ENCODE results near the gene ANKRD65. TPM values are rescaled to one million over a fixed set of nuclear protein-coding genes. Genes with fewer than 3 reads are reported as not detected.

The ANKRD65 gene
- total RNA-seq, 1 experiment from 2014 or later, result 0.18 TPM

DNA sequence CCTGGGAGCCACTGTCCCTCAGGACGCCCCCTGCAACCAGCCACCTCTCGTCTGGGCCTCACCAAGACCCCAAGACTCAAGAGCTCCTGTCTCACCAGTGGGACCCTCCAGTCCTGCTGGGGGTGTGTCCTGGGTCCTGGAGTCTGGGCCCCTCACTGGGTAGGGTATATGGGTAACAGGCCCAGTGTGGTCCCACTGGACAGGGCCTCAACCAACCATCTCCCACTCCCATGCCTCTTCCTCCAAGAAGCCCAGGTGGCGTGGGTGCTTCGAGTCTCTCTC lies 13.7 kb upstream of the ANKRD65 start:
- Histone ChIP-seq H2AFZ (ENCODE audit: low read length) (no peak overlapping the region), H3K79me2 (ENCODE audit: low read length) (peaks cover 13% of the 10 kb centered on the region), H3K9ac (ENCODE audit: low read length) (no peak overlapping the region), H3K9me2 (replicated peaks; ENCODE audit: low read length) (no peaks in the 10 kb centered on the region), H4K20me1 (ENCODE audit: low read length) (no peaks in the 10 kb centered on the region), H3K4me3 (ENCODE audit: low read length) (no peak overlapping the region), H3K27ac (ENCODE audit: low read length) (no peak overlapping the region), H3F3A (ENCODE audit: low read length, unreplicated experiment) (no peaks in the 10 kb centered on the region), H3K4me1 (ENCODE audit: insufficient read depth, low read length) (peaks cover 48% of the 10 kb centered on the region), H3K27me3 (ENCODE audit: low read length) (no peaks in the 10 kb centered on the region), H3K4me2 (ENCODE audit: low read length) (peak overlapping the region; percentile 90), H3K9me3 (ENCODE audit: low read length) (no peaks in the 10 kb centered on the region), H3K36me3 (ENCODE audit: low read depth, low read length) (no peaks in the 10 kb centered on the region)
- DNase-seq, result no peak
- ChIA-PET CTCF (no interaction called here), POLR2A (ENCODE audit: unreplicated experiment) (no interaction called here)
- ATAC-seq, result no peak
- no TSS peak for BruUV-seq (replicated peaks)
- intact Hi-C loops (cut with micrococcal nuclease), result no loop called here
- no peak for TF ChIP-seq EZH2 (IDR thresholded peaks at IDR 0.05; ENCODE audit: low read length, unreplicated experiment)

DNA sequence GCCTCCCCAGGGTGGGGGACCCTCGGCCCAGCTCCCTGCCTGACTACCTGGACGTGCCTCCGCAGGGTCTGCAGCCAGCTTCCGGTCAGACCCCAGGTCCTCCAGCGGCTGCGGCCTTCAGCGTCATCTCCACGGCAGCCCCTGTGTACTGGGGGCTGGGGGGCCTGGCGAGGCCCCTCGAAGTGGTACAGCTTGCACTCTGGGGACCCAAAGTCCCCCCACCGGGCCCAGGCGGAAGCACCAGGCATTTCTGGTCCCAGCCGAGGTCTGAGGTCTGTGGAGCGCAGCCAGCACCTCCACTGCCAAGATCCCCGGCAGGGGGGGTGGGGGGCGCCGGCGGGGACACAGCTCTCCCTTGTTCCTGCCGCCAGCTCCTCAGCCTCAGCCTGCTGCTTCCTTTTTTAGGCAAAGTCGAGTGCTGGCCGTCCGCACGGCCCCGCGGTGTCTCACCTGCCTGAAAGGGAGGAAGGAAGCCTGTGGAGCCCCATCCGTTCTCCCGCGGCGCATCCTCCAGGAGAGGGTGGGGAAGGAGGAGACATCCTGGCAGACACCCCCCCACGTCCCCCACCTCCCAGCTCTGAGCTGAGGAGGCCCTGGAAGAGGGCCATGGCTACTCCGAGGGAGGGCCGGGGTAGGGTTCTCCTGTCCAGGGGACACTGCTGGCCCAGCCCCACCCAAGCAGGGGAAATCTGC lies 13.2 kb upstream of the ANKRD65 start:
- POLR2A ChIA-PET (ENCODE audit: unreplicated experiment), result no interaction called here
- no peaks in the 10 kb centered on the region for H4K20me1 ChIP-seq (ENCODE audit: low read length)
- TF ChIP-seq, protein P1, sequence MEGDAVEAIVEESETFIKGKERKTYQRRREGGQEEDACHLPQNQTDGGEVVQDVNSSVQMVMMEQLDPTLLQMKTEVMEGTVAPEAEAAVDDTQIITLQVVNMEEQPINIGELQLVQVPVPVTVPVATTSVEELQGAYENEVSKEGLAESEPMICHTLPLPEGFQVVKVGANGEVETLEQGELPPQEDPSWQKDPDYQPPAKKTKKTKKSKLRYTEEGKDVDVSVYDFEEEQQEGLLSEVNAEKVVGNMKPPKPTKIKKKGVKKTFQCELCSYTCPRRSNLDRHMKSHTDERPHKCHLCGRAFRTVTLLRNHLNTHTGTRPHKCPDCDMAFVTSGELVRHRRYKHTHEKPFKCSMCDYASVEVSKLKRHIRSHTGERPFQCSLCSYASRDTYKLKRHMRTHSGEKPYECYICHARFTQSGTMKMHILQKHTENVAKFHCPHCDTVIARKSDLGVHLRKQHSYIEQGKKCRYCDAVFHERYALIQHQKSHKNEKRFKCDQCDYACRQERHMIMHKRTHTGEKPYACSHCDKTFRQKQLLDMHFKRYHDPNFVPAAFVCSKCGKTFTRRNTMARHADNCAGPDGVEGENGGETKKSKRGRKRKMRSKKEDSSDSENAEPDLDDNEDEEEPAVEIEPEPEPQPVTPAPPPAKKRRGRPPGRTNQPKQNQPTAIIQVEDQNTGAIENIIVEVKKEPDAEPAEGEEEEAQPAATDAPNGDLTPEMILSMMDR (conservative IDR thresholded peaks at IDR 0.05; ENCODE audit: low read depth, low read length), result no peak
- TF ChIP-seq EZH2 (IDR thresholded peaks at IDR 0.05; ENCODE audit: low read length, unreplicated experiment), result no peak
- TF ChIP-seq EZH2phosphoT487 (IDR thresholded peaks at IDR 0.05; ENCODE audit: borderline replicate concordance, low read length), result no peak
- H3K9me2 ChIP-seq (replicated peaks; ENCODE audit: low read length), result no peaks in the 10 kb centered on the region
- BruUV-seq (replicated peaks), result no TSS peak
- intact Hi-C loops (cut with micrococcal nuclease), result no loop called here
- H2AFZ ChIP-seq (ENCODE audit: low read length), result no peak overlapping the region
- CTCF ChIA-PET, result no interaction called here
- peaks cover 2% of the 10 kb centered on the region for H3F3A ChIP-seq (ENCODE audit: low read length, unreplicated experiment)
- no peaks in the 10 kb centered on the region for H3K9me3 ChIP-seq (ENCODE audit: low read length)
- no peak overlapping the region for H3K4me3 ChIP-seq (ENCODE audit: low read length)
- no peaks in the 10 kb centered on the region for H3K36me3 ChIP-seq (ENCODE audit: low read depth, low read length)
- H3K27ac ChIP-seq (ENCODE audit: low read length), result peak overlapping the region; percentile 89
- H3K4me2 ChIP-seq (ENCODE audit: low read length), result peak overlapping the region; percentile 78; the same call in 1 of the 2 replicates
- ATAC-seq (no peak), DNase-seq (no peak)
- peaks cover 13% of the 10 kb centered on the region for H3K79me2 ChIP-seq (ENCODE audit: low read length)
- H3K9ac ChIP-seq (ENCODE audit: low read length), result 0 out of 2 replicates have a peak overlapping the region, but pooled peaks have one; percentile 73
- H3K27me3 ChIP-seq (ENCODE audit: low read length), result no peaks in the 10 kb centered on the region
- peaks cover 48% of the 10 kb centered on the region for H3K4me1 ChIP-seq (ENCODE audit: insufficient read depth, low read length)

DNA sequence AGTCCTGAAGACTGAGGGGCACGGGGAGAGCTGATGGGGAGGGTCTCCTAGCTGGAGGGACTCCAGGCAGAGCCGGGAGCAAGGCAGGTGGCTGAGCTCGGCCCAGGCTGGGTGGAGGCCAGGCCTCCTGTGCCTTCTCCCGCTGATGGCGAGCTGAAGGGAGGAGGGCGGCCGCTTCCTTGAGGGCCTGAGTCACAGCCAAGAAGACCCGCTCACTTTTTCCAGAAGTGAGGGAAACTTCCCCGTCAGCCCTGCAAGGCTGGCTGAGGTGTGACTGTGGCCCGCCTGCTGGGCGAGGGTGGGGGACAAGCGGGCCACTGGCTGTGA lies 12.7 kb upstream of the ANKRD65 start:
- ChIA-PET POLR2A (ENCODE audit: unreplicated experiment) (interaction anchor here (0.6 kb wide), 1 partner anchor 224 kb away, joined by 6 read pairs; no protein-coding TSS in a partner anchor), CTCF (no interaction called here)
- peak overlapping the region; percentile 58; the same call in 1 of the 2 replicates for H2AFZ ChIP-seq (ENCODE audit: low read length)
- no TSS peak for BruUV-seq (replicated peaks)
- no peak for TF ChIP-seq EZH2phosphoT487 (IDR thresholded peaks at IDR 0.05; ENCODE audit: borderline replicate concordance, low read length)
- H3K79me2 ChIP-seq (ENCODE audit: low read length), result peaks cover 13% of the 10 kb centered on the region
- no peaks in the 10 kb centered on the region for H3K27me3 ChIP-seq (ENCODE audit: low read length)
- ATAC-seq, result peak; percentile 2; the same call in 1 of the 2 replicates
- no peaks in the 10 kb centered on the region for H3K9me2 ChIP-seq (replicated peaks; ENCODE audit: low read length)
- H3K27ac ChIP-seq (ENCODE audit: low read length), result peak overlapping the region; percentile 89
- H3K36me3 ChIP-seq (ENCODE audit: low read depth, low read length), result no peaks in the 10 kb centered on the region
- H3K4me2 ChIP-seq (ENCODE audit: low read length), result peak overlapping the region; percentile 78
- H3F3A ChIP-seq (ENCODE audit: low read length, unreplicated experiment), result peaks cover 4% of the 10 kb centered on the region
- H4K20me1 ChIP-seq (ENCODE audit: low read length), result no peaks in the 10 kb centered on the region
- peak; percentile 75 for DNase-seq
- H3K4me3 ChIP-seq (ENCODE audit: low read length), result peak overlapping the region; percentile 40
- peak overlapping the region; percentile 73 for H3K9ac ChIP-seq (ENCODE audit: low read length)
- intact Hi-C loops (cut with micrococcal nuclease), result no loop called here
- no peaks in the 10 kb centered on the region for H3K9me3 ChIP-seq (ENCODE audit: low read length)
- peaks cover 48% of the 10 kb centered on the region for H3K4me1 ChIP-seq (ENCODE audit: insufficient read depth, low read length)
